HG03025 (cell line): ENCODE results near the gene FAM89A.

Experiments used
- ATAC-seq: cut with Tn5 transposase; IDR thresholded peaks from one replicate; pipeline ENCODE4 v1.9.1; 2021; ENCODE audit warnings: mild to moderate bottlenecking, moderate library complexity; ENCODE audit not compliant: unreplicated experiment, low FRiP score

Gene FAM89A

GRCh38 chr1:231040019-231040799 lies at the start of gene FAM89A:
Gene FAM89A (minus strand): TSS chr1:231040254. CDS start chr1:231040211, 43 bp downstream.
- ATAC-seq: peak; percentile 55

GRCh38 chr1:231084353-231084752 lies 44.3 kb upstream of the FAM89A start:
- no peak for ATAC-seq

- ATAC-seq: no peak
These were observed 39.1 kb upstream of the FAM89A start for GRCh38 chr1:231079163-231079562.

GRCh38 chr1:231078250-231078649 lies 38.2 kb upstream of the FAM89A start:
- no peak for ATAC-seq

- ATAC-seq: no peak
These were observed 36.7 kb upstream of the FAM89A start for GRCh38 chr1:231076802-231077201.

GRCh38 chr1:231075497-231075896 lies 35.4 kb upstream of the FAM89A start:
- no peak for ATAC-seq

GRCh38 chr1:231075020-231075419 lies 35.0 kb upstream of the FAM89A start:
- ATAC-seq: no peak

- ATAC-seq: no peak
These were observed 34.0 kb upstream of the FAM89A start for GRCh38 chr1:231074046-231074445.

- no peak for ATAC-seq
These were observed 33.3 kb upstream of the FAM89A start for GRCh38 chr1:231073331-231073730.

GRCh38 chr1:231072502-231073094 lies 32.5 kb upstream of the FAM89A start:
- no peak for ATAC-seq

- no peak for ATAC-seq
These were observed 32.0 kb upstream of the FAM89A start for GRCh38 chr1:231072041-231072440.

GRCh38 chr1:231070758-231071444 lies 30.8 kb upstream of the FAM89A start:
- ATAC-seq: no peak

GRCh38 chr1:231069333-231069732 lies 29.3 kb upstream of the FAM89A start:
- no peak for ATAC-seq

- ATAC-seq: no peak
These were observed 28.7 kb upstream of the FAM89A start for GRCh38 chr1:231068762-231069161.

- ATAC-seq: no peak
These were observed 25.6 kb upstream of the FAM89A start for GRCh38 chr1:231065510-231066241.

GRCh38 chr1:231064418-231064817 lies 24.4 kb upstream of the FAM89A start:
- ATAC-seq: no peak

GRCh38 chr1:231063331-231063730 lies 23.3 kb upstream of the FAM89A start:
- ATAC-seq: no peak

GRCh38 chr1:231062500-231063270 lies 22.6 kb upstream of the FAM89A start:
- ATAC-seq: no peak

- no peak for ATAC-seq
These were observed 19.6 kb upstream of the FAM89A start for GRCh38 chr1:231059566-231060193.
